Measurements from ENCODE around the gene TLE3. TPM values are rescaled to one million over a fixed set of nuclear protein-coding genes. Genes with fewer than 3 reads are reported as not detected.

TLE3 gene
- total and polyA plus RNA-seq, 2 of the 13 experiments (the other 11 are each of a cell fraction or from before 2014, with no cell fraction given) = 11.9 to 13.8 TPM

DNA sequence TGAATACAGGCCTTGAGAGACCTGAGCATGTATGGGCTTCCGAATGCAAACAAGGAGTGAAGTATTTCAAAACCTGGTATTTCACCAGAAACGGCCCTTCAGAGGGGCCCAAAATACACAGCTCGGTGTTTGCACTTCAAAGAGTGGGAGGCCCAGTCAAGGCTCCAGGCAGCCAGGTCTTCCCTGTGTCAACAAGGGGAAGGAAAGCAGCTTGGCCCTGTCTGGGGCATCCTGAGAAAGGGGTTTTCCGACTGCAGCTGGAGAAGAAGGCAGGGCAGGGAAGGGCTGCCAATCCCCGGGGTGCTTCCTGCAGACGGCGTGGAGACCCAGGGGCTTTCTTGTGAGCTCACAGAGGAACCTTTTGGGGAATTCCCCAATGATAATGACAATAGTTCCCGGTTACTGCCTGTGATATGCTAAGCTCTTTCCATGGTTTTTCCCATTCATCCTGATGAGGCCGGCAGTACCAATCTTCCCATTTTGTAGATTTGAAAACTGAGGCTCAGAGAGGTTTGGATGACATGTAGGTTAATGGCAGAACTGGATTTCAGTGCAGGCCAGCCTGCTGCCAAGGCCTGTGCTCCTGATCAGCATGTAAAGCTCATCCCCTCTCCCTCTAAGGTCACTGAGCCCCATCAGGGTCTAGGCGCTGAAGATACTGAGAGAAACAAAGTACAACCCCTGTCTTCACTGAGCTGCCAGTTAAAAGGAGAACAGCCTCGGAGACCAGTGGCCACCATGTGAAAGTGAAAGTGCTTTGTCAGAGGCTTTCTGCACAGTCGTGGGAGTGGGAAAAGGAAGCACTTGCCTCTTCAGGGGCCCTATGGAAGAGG lies 43.0 kb upstream of the TLE3 start (continued):
- TF ChIP-seq SRSF4 (IDR thresholded peaks at IDR 0.05; ENCODE audit: low read depth, low read length, poor library complexity, severe bottlenecking) = no peak
- no peak for TF ChIP-seq ZNF280B (CRISPR knock-in tag; IDR thresholded peaks at IDR 0.05; ENCODE audit: borderline replicate concordance)
- 0 out of 2 replicates have a peak, but pooled peaks have one; percentile 28 for TF ChIP-seq RFX3 (CRISPR knock-in tag; IDR thresholded peaks at IDR 0.05)
- no peak for TF ChIP-seq AGO1 (IDR thresholded peaks at IDR 0.05; ENCODE audit: low read depth, low read length, poor library complexity, severe bottlenecking)
- no peak for TF ChIP-seq MLLT10 (CRISPR knock-in tag; IDR thresholded peaks at IDR 0.05)
- TF ChIP-seq GTF3A (CRISPR knock-in tag; conservative IDR thresholded peaks at IDR 0.05) = no peak; the same call in 1 of the 2 replicates
- peak; percentile 22 for TF ChIP-seq STAG1 (CRISPR knock-in tag; IDR thresholded peaks at IDR 0.05)
- TF ChIP-seq CC2D1A (CRISPR knock-in tag; IDR thresholded peaks at IDR 0.05) = 0 out of 2 replicates have a peak, but pooled peaks have one; percentile 36
- peak; percentile 95 for TF ChIP-seq RXRB (CRISPR knock-in tag; IDR thresholded peaks at IDR 0.05; ENCODE audit: borderline replicate concordance)
- TF ChIP-seq KLF13 (CRISPR knock-in tag; IDR thresholded peaks at IDR 0.05) = no peak
- peak; percentile 93 for TF ChIP-seq TEAD3 (CRISPR knock-in tag; optimal IDR thresholded peaks at IDR 0.05; ENCODE audit: borderline replicate concordance)
- peak; percentile 90; the same call in 1 of the 2 replicates for TF ChIP-seq KDM3A (CRISPR knock-in tag; IDR thresholded peaks at IDR 0.05; ENCODE audit: low read depth)
- peak; percentile 45 for TF ChIP-seq ZNF687 (CRISPR knock-in tag; IDR thresholded peaks at IDR 0.05)
- peak; percentile 88; the same call in 1 of the 2 replicates for TF ChIP-seq MIER3 (CRISPR knock-in tag; IDR thresholded peaks at IDR 0.05; ENCODE audit: borderline replicate concordance)
- TF ChIP-seq KAT7 (CRISPR knock-in tag; IDR thresholded peaks at IDR 0.05; ENCODE audit: borderline replicate concordance) = no peak
- peak; percentile 97 for TF ChIP-seq GFI1 (CRISPR knock-in tag; IDR thresholded peaks at IDR 0.05; ENCODE audit: borderline replicate concordance)
- TF ChIP-seq, protein P1, sequence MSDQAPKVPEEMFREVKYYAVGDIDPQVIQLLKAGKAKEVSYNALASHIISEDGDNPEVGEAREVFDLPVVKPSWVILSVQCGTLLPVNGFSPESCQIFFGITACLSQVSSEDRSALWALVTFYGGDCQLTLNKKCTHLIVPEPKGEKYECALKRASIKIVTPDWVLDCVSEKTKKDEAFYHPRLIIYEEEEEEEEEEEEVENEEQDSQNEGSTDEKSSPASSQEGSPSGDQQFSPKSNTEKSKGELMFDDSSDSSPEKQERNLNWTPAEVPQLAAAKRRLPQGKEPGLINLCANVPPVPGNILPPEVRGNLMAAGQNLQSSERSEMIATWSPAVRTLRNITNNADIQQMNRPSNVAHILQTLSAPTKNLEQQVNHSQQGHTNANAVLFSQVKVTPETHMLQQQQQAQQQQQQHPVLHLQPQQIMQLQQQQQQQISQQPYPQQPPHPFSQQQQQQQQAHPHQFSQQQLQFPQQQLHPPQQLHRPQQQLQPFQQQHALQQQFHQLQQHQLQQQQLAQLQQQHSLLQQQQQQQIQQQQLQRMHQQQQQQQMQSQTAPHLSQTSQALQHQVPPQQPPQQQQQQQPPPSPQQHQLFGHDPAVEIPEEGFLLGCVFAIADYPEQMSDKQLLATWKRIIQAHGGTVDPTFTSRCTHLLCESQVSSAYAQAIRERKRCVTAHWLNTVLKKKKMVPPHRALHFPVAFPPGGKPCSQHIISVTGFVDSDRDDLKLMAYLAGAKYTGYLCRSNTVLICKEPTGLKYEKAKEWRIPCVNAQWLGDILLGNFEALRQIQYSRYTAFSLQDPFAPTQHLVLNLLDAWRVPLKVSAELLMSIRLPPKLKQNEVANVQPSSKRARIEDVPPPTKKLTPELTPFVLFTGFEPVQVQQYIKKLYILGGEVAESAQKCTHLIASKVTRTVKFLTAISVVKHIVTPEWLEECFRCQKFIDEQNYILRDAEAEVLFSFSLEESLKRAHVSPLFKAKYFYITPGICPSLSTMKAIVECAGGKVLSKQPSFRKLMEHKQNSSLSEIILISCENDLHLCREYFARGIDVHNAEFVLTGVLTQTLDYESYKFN (CRISPR knock-in tag; conservative IDR thresholded peaks at IDR 0.05) = peak; percentile 94
- no peak for TF ChIP-seq MAZ (IDR thresholded peaks at IDR 0.05; ENCODE audit: borderline replicate concordance, low read depth, low read length)
- peak; percentile 77; the same call in 1 of the 2 replicates for TF ChIP-seq MAZ (CRISPR knock-in tag; IDR thresholded peaks at IDR 0.05; ENCODE audit: low read depth)
- peak; percentile 90 for TF ChIP-seq FOSL2 (CRISPR knock-in tag; IDR thresholded peaks at IDR 0.05)
- TF ChIP-seq TAF1 (CRISPR knock-in tag; IDR thresholded peaks at IDR 0.05) = no peak
